SW480 (cell line): ENCODE measurements around the gene RAB4B.
"Not testable (repeated sequence)": the region's sequence is repeated elsewhere in the genome, so short reads cannot be mapped to it uniquely, and the experiment has no call there.

Experiments used
- DNase-seq: peaks from one replicate; pipeline ENCODE4 v3.0.0-alpha.2; 2016; ENCODE audit warnings: low spot score

RAB4B gene

GRCh38 chr19:40780582-40780981, 2.5 kb downstream of the RAB4B start:
- DNase-seq: no peak

GRCh38 chr19:40781140-40781539, 3.1 kb downstream of the RAB4B start:
- DNase-seq: no peak

- no peak for DNase-seq
Observed at GRCh38 chr19:40783711-40784110, 5.7 kb downstream of the RAB4B start.

- not testable (repeated sequence) for DNase-seq
Observed at GRCh38 chr19:40784146-40784545, 6.1 kb downstream of the RAB4B start.

GRCh38 chr19:40785526-40785925, 7.5 kb downstream of the RAB4B start:
- DNase-seq: no peak

GRCh38 chr19:40786060-40787037, 8.3 kb downstream of the RAB4B start:
- no peak for DNase-seq

- DNase-seq: no peak
Observed at GRCh38 chr19:40791349-40791748, 13.3 kb downstream of the RAB4B start.

- no peak for DNase-seq
Observed at GRCh38 chr19:40791996-40792395, 13.9 kb downstream of the RAB4B start.

- DNase-seq: no peak
Observed at GRCh38 chr19:40797166-40797962, 19.3 kb downstream of the RAB4B start.

- DNase-seq: peak; percentile 94
Observed at GRCh38 chr19:40797963-40798682, 20.1 kb downstream of the RAB4B start.

- peak; percentile 100 for DNase-seq
Observed at GRCh38 chr19:40798683-40799557, 20.9 kb downstream of the RAB4B start, which contains the start of gene EGLN2. EGLN2 (plus strand) TSS chr19:40799191; CDS start chr19:40800573, 1,382 bp downstream.

- no peak for DNase-seq
Observed at GRCh38 chr19:40799558-40800338, 21.7 kb downstream of the RAB4B start.

GRCh38 chr19:40800339-40800996, 22.4 kb downstream of the RAB4B start:
- no peak for DNase-seq

- DNase-seq: no peak
Observed at GRCh38 chr19:40800997-40801377, 22.9 kb downstream of the RAB4B start.

- no peak for DNase-seq
Observed at GRCh38 chr19:40801426-40802299, 23.6 kb downstream of the RAB4B start.

- no peak for DNase-seq
Observed at GRCh38 chr19:40802300-40803169, 24.5 kb downstream of the RAB4B start.

- no peak for DNase-seq
Observed at GRCh38 chr19:40803170-40803856, 25.3 kb downstream of the RAB4B start.
